LNCAP (cell line): ENCODE results near the gene BAZ2B.

Experiments used
- TF ChIP-seq, protein P1 (sequence below): fragments of 450-650 bp; IDR thresholded peaks from 2 replicates; pipeline ENCODE4 v1.5.1; 2017; ENCODE audit warnings: mild to moderate bottlenecking

BAZ2B gene

DNA sequence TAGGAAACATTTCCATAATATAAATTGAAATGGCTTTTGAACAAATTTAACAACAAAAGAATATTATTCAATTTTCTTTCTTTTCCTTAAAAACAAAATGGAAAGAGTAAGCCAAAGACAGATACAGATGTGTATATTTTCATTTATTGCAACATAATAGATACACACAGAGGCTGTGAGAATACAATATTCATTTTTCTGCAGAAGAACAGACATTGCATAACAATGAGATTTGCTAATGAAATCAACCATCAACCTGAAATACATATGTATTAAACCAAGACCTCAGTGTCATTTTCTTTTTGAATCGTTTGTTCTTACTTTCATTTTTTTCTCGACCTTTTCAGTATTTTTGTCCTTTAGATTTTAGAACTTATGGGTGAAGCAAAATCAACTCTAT, 95.1 kb downstream of the BAZ2B start:
- TF ChIP-seq, protein P1, sequence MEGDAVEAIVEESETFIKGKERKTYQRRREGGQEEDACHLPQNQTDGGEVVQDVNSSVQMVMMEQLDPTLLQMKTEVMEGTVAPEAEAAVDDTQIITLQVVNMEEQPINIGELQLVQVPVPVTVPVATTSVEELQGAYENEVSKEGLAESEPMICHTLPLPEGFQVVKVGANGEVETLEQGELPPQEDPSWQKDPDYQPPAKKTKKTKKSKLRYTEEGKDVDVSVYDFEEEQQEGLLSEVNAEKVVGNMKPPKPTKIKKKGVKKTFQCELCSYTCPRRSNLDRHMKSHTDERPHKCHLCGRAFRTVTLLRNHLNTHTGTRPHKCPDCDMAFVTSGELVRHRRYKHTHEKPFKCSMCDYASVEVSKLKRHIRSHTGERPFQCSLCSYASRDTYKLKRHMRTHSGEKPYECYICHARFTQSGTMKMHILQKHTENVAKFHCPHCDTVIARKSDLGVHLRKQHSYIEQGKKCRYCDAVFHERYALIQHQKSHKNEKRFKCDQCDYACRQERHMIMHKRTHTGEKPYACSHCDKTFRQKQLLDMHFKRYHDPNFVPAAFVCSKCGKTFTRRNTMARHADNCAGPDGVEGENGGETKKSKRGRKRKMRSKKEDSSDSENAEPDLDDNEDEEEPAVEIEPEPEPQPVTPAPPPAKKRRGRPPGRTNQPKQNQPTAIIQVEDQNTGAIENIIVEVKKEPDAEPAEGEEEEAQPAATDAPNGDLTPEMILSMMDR: no peak

- TF ChIP-seq, protein P1: no peak
Observed at GRCh38 chr2:159518321-159519005, 97.9 kb downstream of the BAZ2B start.

GRCh38 chr2:159516241-159516758, 100.0 kb downstream of the BAZ2B start:
- TF ChIP-seq, protein P1: peak; percentile 17; the same call in 1 of the 2 replicates

- TF ChIP-seq, protein P1: no peak
Observed at GRCh38 chr2:159515441-159515840, 100.9 kb downstream of the BAZ2B start.

DNA sequence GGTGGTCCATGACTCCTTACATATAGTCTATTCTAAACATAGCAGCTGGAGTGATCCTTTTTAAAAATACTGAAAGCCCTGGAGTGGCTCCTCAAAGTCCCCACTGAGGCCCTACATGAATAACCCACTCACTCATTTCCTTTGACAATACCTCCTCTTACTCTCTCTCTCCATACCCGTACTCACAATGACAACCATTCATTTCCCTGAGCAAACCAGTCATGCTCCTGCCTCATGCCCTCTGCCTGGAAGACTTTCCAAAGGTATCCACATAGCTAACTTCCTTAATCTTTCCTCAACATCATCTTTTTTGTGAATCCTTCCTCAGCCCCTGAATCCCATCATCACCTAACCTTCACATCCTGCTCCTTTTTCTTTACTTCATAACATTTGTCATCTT, 102.6 kb downstream of the BAZ2B start:
- TF ChIP-seq, protein P1: no peak

DNA sequence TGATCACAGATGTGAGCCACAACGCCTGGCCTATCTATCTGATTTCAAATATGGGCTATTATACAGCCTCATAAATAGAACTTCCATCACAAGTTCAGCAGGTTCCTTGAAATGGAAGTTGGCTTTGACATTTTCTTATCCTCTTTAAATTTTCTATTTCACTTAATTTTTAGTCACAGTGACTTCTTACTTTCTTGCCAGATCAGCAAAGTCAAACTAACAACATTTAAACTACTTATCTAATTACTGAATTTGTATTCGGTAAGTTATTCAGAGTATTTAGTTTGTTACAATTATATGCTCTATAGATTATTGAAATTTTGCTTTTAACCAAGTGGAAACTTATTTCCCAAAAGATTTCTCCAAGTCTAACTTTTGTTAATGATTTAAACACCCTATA, 108.2 kb downstream of the BAZ2B start:
- TF ChIP-seq, protein P1: no peak

- TF ChIP-seq, protein P1: no peak
Observed at GRCh38 chr2:159506764-159507440, 109.4 kb downstream of the BAZ2B start.
